Stimulated activated CD4-positive, alpha-beta T cell treated with anti-CD3 and anti-CD28 coated beads, Interleukin-15, amount 100 ng/mL, for 48 hours (primary cell): ENCODE data around the gene FGF14.

Experiments used
- DNase-seq, 2 donors: peaks; one replicate each; pipeline ENCODE4 v3.0.0-alpha.2; 2020; ENCODE audit warnings: low read depth in 2 of 2

FGF14 gene

DNA sequence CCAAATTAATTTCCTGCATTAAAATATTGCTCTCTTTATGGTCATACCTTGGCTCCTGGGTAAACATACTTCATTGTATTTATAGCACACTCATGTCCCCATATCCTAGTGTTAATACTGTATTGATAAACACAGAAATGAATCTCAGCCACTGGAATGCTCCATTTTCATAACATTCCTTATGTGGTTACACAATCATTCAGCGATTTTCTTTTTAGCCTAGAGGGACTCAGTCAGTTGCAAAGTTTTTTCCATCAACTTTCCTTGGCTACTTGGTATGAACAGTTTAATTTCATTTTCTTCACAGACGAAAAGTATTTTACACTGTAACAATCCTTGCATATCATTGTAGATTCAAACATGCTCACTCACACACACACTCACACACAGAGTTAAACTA, 471.5 kb downstream of the FGF14 start:
- no peak for DNase-seq

DNA sequence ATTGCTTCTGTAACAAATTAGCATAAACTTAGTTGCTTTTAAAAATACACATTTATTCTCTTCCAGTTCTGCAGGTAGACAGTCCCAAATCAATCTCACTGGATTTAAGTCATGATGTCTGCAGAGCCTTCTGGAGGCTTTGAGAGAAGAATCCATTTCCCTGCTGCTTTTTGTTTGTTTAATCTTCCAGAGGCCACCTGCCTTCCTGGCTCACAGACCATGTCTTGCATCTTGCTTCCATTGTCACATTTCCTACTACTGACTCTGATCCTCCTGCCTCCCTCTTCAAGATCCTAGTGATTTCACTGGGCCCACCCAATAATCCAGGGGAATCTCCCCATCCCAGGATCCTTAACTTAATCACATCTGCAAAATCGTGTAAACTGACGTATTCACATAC, 476.1 kb downstream of the FGF14 start:
- DNase-seq, result no peak

DNA sequence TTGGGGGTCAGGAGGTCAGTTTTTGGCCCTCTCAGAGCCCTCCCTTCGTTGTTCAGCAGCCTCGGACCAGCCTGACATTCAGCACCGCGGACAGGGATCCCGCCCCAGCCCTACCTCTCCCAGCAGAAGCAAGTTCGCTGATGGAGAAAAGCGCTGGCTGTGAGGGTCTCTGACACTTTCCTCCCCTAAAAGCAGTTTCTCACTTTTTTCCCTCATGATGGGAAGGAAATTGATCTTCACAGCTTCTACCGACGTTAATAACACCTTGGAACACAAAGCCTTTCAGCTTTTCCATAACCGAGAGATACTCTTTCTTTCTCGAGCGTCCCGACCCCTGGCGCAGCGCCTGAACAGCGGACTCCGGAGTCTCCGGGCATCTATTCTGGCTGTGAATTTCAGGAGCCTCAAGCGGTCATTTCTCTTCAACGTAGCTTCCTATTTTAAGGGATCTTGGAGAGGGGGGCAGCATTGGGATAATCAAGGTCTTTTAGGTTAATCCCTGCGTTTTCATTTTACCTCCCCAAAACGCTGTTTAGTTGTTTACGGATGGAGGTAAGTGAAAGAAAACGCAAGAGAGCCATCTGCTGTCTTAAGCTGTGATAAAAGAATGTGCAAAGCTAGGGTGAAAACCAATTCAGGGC, 482.2 kb downstream of the FGF14 start:
- no peak for DNase-seq

DNA sequence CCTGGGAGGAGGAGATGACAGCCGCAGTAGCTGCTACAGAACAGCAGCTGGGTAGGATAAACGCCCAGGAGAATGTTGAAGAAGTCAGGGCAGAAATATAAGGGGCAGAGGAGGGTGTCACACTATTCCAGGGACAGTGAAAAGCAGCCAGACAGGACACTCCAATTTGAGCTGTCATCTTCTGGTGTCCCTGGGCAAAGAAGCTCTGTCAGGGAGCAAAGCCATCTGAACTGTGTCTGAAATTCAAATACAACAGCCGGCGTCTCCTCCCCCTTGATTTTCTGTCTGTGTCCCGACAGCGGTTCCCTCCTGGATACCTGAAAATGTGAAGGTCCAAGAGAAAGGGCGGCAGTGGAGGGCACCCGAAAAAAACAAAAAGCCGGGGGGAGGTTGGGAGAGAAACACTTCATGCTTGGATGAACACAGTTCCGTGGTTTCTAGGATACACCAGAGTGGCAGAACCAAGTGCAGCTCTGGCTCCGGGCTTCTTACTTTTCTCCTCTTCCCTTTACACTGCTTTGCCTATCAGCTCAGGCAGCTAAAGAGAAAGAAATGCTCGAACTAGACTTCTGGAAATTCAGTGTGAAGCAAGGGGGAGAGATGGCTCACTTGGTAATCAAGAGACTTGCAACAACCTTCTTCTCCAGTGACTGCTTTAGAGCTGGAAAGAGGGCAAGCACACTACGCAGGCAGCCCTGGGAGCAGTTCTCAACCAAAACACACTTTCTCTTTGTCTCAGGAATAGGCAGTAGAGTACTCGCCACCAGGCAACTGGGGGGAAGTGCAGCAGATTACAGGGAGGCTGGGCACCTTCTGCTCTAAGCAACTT, 483.8 kb downstream of the FGF14 start:
- DNase-seq, result no peak

DNA sequence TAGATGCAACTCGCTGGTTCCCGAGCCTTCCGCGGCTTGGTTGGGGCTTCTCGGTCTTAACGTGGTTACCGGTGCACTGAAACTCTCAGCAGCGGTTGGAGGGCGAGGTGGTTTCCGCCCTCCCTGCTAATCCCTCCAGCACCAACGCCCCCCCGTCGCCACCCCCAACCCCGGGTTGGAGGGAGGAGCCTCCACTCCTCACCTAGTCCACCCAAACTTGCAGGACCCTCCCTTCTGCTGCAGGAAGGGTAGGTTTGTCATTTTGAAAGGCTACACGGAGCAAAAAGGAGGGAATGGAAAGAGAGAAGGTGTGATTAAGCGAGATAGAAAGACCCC, 484.4 kb downstream of the FGF14 start:
- no peak for DNase-seq

DNA sequence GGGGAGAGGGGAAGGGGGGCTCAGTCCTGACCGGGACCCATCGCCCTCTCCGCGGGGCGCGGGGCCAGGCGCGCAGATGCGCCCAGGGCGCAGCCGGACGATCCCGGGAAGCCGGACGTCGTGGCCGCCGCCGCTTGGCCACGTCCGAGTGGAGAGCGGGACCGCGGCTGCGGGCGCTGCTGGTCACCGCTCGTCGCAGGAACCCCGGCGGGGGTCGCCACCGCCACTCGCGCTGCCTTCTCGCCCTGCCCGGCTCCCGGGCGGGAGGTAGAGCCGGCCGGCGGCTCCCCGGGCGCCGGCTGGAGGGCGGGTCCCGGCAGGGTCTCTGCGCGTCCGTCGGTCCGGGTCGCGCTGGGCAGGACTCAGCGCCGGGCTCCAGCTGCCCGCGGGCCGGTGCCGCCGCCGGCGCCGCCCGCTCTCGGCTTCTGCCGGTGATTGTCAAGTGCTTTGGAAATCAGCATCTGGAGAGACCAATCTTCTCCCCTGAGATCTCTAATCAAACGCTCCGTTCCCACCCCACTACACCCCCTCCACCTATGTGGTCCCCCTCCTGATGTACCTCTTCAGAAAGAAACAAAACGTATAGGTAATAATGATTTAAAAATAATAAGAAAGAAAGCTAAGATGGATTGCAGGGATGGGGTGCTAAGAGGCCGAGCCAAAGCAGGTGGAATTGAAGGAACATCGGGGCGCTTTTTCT, 484.9 kb downstream of the FGF14 start:
- no peak for DNase-seq

DNA sequence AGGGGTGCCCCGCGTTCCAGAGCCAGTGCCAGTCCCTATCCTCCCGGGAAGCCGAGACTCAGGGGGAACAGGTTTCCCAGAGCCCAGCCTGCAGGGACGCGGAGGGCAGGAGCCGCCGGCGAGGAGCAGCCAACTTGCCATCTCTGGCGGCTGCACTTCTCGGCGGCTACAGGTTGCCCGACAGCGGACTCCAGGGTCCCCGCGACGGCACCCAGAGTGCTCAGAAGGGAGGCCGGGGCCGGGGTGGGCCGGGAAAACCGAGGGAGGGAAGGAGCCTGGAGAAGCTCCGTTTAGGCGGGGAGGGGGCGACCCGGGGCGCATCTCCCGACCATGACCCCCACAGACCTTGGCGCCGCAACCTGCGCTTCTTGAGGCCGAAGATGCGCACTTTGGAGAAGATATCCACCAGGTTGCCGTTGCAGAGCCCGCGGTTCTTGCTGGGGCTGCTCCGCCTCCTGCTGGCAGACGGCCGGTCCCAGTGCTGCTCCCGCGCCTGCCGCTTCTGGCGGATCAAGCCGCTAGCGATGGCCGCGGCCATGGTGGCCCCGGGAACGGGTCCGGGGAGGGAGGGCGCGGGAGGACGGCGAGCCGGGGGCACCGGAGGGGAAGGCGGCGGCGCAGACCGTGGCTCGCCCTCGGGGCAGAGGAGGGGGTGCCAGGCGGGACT, 485.6 kb downstream of the FGF14 start:
- no peak for DNase-seq

DNA sequence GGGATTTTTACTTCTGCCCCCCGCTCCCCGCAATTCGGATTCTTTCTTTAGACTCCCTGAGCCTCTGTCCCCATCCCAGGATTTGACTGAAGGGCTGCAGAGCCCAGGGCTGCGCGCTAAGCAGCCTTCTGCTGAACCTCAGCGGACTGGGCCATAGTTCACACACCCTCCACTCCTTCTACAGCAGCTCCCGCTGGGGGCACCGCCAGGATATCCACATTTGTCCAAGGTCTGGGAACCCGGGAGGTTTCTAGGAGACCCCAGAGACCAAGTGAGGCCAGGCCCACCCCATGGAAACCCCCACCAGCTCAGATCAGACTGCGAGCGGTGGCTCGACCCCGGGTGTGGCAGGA, 486.1 kb downstream of the FGF14 start:
- no peak for DNase-seq

DNA sequence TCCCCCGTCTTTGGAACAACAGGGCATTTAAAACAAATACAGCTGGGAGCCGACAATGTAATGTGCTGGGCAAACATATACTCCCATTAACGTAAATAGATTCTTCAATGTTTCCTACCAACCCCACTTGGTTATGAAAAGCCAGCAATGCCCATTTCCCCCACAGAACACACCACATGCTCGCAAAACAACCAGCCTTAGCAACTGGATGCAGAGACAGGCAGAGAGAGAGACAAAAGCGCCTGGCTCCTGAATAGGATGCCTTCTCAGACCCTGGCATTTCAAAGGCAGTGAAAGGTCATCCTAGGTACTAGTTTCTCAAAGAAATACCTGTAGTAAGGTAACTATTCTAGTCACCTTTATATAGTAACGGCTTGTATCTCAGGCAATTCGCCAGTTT, 486.5 kb downstream of the FGF14 start:
- DNase-seq, result no peak

DNA sequence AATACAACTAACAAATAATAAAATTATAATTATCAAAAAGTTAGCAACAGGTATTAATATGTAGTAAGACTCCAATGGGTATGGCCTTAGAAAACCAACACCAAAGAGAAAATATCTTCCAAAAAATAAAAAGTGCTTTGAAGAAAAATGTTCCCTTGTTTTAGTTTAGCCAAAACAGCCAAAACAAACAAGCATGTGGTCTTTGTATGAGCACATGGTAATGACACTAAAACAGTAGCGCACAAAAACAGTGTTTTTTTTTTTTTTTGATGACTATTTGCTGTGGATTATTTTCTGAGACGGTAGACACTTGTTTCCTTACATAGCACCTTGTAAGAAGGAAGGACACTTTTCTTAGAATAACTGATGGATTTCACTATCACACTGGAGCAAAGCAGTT, 490.1 kb downstream of the FGF14 start:
- no peak for DNase-seq

DNA sequence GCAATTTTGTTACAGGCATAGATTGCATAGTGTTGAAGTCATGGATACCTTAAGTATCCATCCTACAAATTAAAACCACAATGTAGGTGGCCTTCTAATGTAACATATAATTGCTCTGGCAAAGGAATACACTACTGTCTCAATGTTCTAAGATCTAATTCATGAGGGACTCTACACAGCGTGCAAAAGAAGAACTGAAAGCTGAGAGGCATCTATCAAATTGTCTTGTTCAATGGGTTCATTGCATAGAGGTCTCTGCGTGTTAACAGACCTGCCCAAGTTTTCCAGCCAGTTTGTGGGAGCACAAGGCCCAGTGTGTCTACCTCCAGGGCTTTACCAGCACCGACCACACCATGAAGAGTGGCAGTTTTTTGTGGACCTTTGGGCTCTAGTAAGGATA, 498.0 kb downstream of the FGF14 start:
- no peak for DNase-seq

DNA sequence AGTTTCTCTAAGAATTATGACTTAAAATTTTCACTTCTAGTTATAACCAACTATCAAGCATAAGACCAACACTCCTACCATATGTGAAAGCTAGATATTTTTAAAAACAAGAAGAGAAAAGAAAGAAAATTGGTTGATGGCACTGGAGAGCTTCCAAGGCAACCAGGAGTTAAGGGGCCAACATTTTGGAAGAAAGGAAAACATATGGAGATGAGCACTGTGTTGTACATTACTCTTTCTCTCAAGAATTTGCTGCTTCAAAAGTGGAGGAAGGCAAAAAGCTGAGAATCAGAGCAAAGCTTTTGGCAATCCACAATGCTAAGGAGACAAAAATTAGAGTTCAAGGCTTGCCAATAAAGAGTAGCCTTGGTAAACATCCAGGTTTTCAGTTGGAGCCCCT, 503.2 kb downstream of the FGF14 start:
- no peak for DNase-seq

DNA sequence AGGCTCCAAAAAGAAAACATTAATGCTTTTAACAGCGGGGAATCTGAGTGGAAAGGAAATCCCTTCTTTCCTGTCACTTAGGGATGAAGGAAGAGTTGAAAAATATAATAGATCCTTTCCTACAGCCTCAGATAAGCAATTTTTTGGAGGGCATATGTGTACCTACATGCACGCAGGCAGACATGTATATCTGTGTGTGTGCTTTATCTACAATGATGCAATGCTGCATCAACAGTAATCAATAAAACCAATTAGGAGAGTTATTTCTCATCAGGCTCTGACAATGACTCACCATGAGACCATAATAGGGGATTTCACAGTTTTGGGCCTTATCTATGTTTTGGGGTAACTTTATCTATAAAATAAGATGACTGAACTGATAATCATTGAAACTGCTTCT, 505.3 kb downstream of the FGF14 start:
- DNase-seq, result no peak

DNA sequence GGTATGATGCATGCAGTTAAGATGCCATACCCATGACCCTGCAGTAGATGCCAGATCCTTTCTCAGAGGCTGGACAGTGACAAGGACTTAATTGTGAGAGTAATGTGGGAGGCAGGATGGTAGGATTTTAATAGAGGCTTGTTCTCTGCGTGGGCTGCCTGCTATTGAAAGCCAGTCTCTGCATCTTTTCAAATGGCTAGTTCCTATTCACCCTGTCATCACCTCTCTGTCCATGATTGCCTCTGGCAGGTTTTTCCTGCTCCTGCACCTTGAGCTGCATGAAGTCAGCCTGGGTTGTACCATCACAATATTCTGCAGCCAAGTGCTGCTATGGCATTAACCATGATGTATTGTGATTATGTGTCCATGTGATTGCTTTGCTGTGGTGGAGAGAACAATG, 508.8 kb downstream of the FGF14 start:
- DNase-seq, result no peak

DNA sequence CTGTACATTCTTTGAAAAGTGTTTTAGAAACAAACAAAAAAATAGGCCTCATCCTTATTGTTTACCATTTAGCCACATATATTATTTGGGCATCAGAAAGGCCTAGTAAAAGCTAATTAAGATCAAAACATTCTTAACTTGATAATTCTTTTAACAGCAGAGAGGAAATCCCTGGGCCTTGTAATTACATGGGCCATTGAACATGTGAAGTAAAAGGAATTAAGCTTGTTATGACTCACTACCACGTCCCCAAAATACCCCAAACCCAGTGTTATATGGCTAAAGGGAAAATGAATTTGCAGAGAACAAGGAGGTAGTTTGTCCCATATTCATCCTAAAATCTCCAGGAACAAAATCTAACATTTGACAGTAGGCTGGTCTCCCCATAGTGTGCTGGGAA, 509.6 kb downstream of the FGF14 start:
- no peak for DNase-seq

DNA sequence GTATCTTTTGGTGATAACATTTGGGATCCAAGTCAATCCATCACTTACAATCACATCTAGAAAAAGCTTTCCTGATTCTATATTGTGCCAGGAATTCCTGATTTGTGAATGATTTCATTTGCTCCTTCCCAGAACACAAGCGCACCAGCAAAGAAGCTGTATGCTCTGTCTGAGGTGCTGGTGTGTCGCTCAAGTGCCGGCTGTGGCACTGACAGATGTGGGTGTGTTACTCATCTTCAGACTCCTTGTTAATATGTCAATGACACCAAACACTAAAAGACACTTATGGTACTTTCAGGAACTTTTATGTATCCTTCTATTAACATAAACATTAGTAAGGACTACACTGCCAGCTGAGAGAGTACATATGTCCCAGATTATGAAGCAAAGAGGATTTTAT, 520.3 kb downstream of the FGF14 start:
- DNase-seq, result no peak

DNA sequence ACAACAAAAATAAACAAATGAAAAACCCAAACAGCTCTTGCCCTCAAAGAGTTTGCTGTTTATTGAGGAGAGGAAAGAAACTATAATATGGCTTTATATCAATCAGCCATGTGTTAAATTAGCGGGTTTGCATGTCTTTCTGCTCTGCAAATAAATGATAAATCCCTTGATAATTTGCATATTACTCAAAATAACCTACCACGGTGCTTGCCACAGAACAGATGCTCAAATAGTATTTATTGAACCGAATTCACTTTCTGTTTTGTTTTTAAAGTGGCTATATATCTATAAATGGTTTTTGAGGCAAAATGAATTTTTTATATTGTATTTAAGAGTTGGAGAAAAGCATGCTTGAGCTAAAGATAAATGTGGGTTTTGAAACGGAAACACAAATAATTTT, 521.3 kb downstream of the FGF14 start:
- no peak for DNase-seq

DNA sequence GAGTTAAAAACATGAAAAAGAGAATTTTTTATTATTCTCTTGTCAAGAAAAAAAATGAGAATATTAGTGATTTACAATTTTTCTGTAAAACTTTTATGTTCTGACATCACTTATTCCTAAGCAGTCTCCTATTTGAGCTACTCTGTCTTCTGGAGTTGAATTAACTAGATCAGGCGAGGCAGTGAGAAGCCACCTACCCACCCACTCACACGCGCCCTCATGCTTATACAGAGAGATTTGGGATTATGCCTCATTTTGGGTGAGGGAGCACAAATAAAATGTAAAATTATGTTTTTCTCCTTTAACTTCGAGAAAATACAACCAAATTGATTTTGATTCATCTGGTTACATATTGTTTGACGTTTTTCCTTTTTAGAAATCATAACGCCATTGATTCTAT, 524.9 kb downstream of the FGF14 start:
- no peak for DNase-seq

DNA sequence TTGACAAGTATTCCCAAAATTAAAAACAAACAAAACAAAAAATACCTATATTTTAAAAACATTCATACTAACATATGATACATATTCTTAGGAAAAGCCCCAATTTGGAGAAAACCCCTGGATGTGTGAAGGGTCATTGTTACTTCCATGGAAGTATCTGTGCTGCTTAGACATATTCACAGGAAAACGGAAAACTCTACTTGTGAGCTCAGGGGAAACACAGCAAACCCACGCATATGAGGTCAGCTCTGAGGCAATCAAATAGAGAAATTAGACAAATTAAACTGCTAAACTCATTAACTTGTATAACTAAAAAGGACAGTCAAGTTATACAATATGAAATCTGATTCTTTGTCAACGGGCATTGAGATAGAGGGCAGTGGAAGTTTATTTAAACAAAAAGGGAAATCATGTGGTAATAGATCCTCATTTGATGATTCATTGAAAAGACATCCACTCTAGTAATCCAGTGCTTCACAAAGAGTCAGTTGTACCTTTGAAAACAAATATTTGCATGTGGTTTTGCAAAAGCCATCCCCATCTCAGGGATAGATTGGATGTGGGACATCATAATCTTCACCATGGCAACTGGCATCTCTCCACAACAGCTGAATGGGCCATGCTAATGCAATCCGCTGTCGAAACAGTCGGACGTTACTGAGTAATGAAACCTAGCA, 526.0 kb downstream of the FGF14 start:
- no peak for DNase-seq

DNA sequence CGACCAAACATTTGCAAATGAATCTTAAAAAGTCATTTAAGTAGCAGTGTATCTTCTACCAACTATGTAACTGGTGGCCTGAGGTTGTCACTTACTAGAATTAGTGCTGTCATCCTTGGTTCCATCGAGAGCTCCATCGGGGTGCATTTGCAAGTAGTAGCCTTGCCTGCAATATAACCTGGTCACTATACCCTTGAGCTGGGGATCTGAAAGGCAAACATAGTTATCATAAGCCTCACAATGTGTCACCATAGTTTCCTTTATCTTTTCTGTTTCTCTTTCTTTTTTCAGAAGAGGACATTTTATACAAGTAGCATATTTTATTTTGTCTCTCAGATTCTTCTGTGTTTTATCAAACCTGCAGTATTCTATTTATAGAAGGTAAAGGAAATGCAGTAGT, 526.8 kb downstream of the FGF14 start:
- no peak for DNase-seq

DNA sequence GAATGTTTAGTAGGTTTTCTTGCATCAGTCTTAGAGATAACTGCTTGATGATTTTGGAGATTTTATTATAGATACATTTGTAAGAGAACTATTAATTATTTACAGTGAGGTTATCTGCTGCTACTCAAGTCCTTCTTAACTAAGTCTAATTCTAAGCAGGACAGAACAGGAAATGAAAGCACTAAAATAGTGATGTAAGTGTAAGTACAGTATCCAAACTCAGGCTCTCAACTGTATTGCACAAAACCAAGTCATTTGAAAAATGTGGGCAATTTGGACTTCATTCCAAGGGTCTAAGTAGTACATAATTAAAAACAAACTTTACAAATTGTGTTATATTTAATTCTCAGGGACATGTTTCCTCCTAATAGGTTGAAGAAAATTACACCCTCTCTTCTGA, 532.3 kb downstream of the FGF14 start:
- no peak for DNase-seq
